K562 (cell line): Measurements from ENCODE around the gene PDE6B. TPM values are rescaled to one million over a fixed set of nuclear protein-coding genes. Genes with fewer than 3 reads are reported as not detected.
A peak's percentile ranks its signal among the peaks of the same experiment; 100 is the strongest.

Experiments
- CXXC5 ChIP-seq: fragments of 250-450 bp; sonication (Bioruptor Pico); IDR thresholded peaks from 2 replicates; pipeline ENCODE4 v1.8.0; 2022; ENCODE audit warnings: inconsistent platforms, mild to moderate bottlenecking, moderate library complexity
- TEAD4 ChIP-seq, 2 experiments: sonication (generic) in 1 of 2; formaldehyde crosslinking in 1 of 2; IDR thresholded peaks; 2 replicates each; pipeline versions ENCODE4 v1.6.1 to v1.8.0; 2012 to 2022; ENCODE audit warnings: borderline replicate concordance in 1 of 2, inconsistent platforms in 1 of 2, low read length in 1 of 2, mild to moderate bottlenecking in 1 of 2, missing genetic modification reagents in 1 of 2
- polyA plus RNA-seq, 8 experiments: library from polyadenylated mRNA; depleted of rRNA in 4 of 8; stranded (reverse) in 5 of 8; unstranded in 3 of 8; fragments of >200 nt; fragmentation: Nextera tagmentation in 2 of 8; fragmentation: Illumina TruSeq in 1 of 8; extraction: Ambion mirVana in 2 of 8; extraction: Trizol in 1 of 8; gene quantifications; 2 replicates each; pipeline versions ENCODE4 v1.2.1 to v1.2.3, GENCODE V29; 2011 to 2014; ENCODE audit warnings: inconsistent platforms in 1 of 8, missing spikeins in 1 of 8
- total RNA-seq, 7 experiments: library from RNA; depleted of rRNA in 6 of 7; stranded (reverse); fragments of >200 nt in 6 of 7; fragmentation: Illumina TruSeq in 2 of 7; extraction: Trizol in 2 of 7; gene quantifications; 2 replicates each; pipeline versions ENCODE4 v1.2.1 to v1.2.3, GENCODE V29; 2011 to 2021; ENCODE audit warnings: low replicate concordance in 1 of 7
- TF ChIP-seq, protein P1 (sequence below): sonication (generic); formaldehyde crosslinking; IDR thresholded peaks from 2 replicates; pipeline ENCODE4 v1.8.0; 2022; ENCODE audit warnings: missing genetic modification reagents, mild to moderate bottlenecking, borderline replicate concordance
- TF ChIP-seq, protein P2 (sequence below): fragments of 450-650 bp; IDR thresholded peaks from 2 replicates; pipeline ENCODE4 v1.6.1; 2016; ENCODE audit warnings: mild to moderate bottlenecking
- TF ChIP-seq, protein P3 (sequence below): sonication (generic); formaldehyde crosslinking; IDR thresholded peaks from 2 replicates; pipeline ENCODE4 v1.4.0; 2020; ENCODE audit warnings: mild to moderate bottlenecking, missing genetic modification reagents

Gene PDE6B
- total and polyA plus RNA-seq, 9 of the 15 experiments (the other 6 are each of a cell fraction or from before 2014, with no cell fraction given), result 0.04 TPM; not detected in 8

DNA sequence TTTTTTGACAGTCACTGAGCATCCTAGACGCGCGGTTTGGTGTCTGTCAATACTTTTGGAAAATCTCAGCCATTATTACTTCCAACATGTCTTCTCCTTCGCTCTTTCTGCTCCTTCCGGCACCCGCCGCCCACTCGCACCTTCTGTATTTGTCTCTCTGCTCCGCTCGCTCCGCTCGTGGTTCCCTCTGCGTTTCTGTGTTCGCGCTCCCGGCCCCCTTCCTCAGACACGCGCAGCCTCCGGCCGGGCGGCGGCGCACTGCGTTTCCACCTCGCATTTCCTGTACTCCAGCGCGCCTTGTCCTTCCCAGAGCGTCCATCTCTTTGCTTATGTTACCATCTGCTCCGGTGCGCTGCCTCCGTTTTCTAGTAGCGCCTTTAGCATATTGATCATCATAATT, 21.1 kb downstream of the PDE6B start (continued):
- TF ChIP-seq, protein P1, sequence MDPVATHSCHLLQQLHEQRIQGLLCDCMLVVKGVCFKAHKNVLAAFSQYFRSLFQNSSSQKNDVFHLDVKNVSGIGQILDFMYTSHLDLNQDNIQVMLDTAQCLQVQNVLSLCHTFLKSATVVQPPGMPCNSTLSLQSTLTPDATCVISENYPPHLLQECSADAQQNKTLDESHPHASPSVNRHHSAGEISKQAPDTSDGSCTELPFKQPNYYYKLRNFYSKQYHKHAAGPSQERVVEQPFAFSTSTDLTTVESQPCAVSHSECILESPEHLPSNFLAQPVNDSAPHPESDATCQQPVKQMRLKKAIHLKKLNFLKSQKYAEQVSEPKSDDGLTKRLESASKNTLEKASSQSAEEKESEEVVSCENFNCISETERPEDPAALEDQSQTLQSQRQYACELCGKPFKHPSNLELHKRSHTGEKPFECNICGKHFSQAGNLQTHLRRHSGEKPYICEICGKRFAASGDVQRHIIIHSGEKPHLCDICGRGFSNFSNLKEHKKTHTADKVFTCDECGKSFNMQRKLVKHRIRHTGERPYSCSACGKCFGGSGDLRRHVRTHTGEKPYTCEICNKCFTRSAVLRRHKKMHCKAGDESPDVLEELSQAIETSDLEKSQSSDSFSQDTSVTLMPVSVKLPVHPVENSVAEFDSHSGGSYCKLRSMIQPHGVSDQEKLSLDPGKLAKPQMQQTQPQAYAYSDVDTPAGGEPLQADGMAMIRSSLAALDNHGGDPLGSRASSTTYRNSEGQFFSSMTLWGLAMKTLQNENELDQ (CRISPR knock-in tag), result no peak
- TF ChIP-seq TEAD4 (IDR thresholded peaks at IDR 0.05; ENCODE audit: low read length) (0 out of 2 replicates have a peak, but pooled peaks have one; percentile 6), TEAD4 (CRISPR knock-in tag; IDR thresholded peaks at IDR 0.05; ENCODE audit: borderline replicate concordance) (no peak), CXXC5 (CRISPR knock-in tag) (0 out of 2 replicates have a peak, but pooled peaks have one; percentile 27)
- TF ChIP-seq, protein P2, sequence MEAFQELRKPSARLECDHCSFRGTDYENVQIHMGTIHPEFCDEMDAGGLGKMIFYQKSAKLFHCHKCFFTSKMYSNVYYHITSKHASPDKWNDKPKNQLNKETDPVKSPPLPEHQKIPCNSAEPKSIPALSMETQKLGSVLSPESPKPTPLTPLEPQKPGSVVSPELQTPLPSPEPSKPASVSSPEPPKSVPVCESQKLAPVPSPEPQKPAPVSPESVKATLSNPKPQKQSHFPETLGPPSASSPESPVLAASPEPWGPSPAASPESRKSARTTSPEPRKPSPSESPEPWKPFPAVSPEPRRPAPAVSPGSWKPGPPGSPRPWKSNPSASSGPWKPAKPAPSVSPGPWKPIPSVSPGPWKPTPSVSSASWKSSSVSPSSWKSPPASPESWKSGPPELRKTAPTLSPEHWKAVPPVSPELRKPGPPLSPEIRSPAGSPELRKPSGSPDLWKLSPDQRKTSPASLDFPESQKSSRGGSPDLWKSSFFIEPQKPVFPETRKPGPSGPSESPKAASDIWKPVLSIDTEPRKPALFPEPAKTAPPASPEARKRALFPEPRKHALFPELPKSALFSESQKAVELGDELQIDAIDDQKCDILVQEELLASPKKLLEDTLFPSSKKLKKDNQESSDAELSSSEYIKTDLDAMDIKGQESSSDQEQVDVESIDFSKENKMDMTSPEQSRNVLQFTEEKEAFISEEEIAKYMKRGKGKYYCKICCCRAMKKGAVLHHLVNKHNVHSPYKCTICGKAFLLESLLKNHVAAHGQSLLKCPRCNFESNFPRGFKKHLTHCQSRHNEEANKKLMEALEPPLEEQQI, result 0 out of 2 replicates have a peak, but pooled peaks have one; percentile 37
- TF ChIP-seq, protein P3, sequence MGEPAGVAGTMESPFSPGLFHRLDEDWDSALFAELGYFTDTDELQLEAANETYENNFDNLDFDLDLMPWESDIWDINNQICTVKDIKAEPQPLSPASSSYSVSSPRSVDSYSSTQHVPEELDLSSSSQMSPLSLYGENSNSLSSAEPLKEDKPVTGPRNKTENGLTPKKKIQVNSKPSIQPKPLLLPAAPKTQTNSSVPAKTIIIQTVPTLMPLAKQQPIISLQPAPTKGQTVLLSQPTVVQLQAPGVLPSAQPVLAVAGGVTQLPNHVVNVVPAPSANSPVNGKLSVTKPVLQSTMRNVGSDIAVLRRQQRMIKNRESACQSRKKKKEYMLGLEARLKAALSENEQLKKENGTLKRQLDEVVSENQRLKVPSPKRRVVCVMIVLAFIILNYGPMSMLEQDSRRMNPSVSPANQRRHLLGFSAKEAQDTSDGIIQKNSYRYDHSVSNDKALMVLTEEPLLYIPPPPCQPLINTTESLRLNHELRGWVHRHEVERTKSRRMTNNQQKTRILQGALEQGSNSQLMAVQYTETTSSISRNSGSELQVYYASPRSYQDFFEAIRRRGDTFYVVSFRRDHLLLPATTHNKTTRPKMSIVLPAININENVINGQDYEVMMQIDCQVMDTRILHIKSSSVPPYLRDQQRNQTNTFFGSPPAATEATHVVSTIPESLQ (CRISPR knock-in tag), result no peak
